ENCODE results near the gene UBE2E1.

Gene UBE2E1

GRCh38 chr3:23823620-23824019 lies 17.9 kb downstream of the UBE2E1 start:
- no peak for DNase-seq (ENCODE audit: low spot score)
- in situ Hi-C loops (cut with MboI; ENCODE audit: low pct_unique_long_range_greater_than_20kb, low sequenced_read_pairs, unreplicated experiment), result no loop called here
- TF ChIP-seq CTCF (IDR thresholded peaks at IDR 0.05; ENCODE audit: extremely low read depth, insufficient read depth, missing control alignments), result no peak

GRCh38 chr3:23824699-23825444 lies 19.1 kb downstream of the UBE2E1 start:
- TF ChIP-seq CTCF (IDR thresholded peaks at IDR 0.05; ENCODE audit: extremely low read depth, insufficient read depth, missing control alignments), result no peak
- DNase-seq (ENCODE audit: low spot score), result no peak

GRCh38 chr3:23825802-23826201 lies 20.0 kb downstream of the UBE2E1 start:
- no peak for TF ChIP-seq CTCF (IDR thresholded peaks at IDR 0.05; ENCODE audit: extremely low read depth, insufficient read depth, missing control alignments)
- no peak for DNase-seq (ENCODE audit: low spot score)
- in situ Hi-C loops (cut with MboI; ENCODE audit: low pct_unique_long_range_greater_than_20kb, low sequenced_read_pairs, unreplicated experiment), result no loop called here

More at GRCh38 chr3:23824699-23825444, 19.1 kb downstream of the UBE2E1 start:
- in situ Hi-C loops (cut with MboI; ENCODE audit: low pct_unique_long_range_greater_than_20kb, low sequenced_read_pairs, unreplicated experiment), result no loop called here

- no peak for DNase-seq (ENCODE audit: low spot score)
- in situ Hi-C loops (cut with MboI; ENCODE audit: low pct_unique_long_range_greater_than_20kb, low sequenced_read_pairs, unreplicated experiment), result no loop called here
- no peak for TF ChIP-seq CTCF (IDR thresholded peaks at IDR 0.05; ENCODE audit: extremely low read depth, insufficient read depth, missing control alignments)
Measured at GRCh38 chr3:23826382-23827064, 20.8 kb downstream of the UBE2E1 start.

- in situ Hi-C loops (cut with MboI; ENCODE audit: low pct_unique_long_range_greater_than_20kb, low sequenced_read_pairs, unreplicated experiment), result no loop called here
- TF ChIP-seq CTCF (IDR thresholded peaks at IDR 0.05; ENCODE audit: extremely low read depth, insufficient read depth, missing control alignments), result no peak
- no peak for DNase-seq (ENCODE audit: low spot score)
Measured at GRCh38 chr3:23829242-23829934, 23.6 kb downstream of the UBE2E1 start.

GRCh38 chr3:23830869-23831484 lies 25.2 kb downstream of the UBE2E1 start:
- TF ChIP-seq CTCF (IDR thresholded peaks at IDR 0.05; ENCODE audit: extremely low read depth, insufficient read depth, missing control alignments), result no peak
- no peak for DNase-seq (ENCODE audit: low spot score)
- in situ Hi-C loops (cut with MboI; ENCODE audit: low pct_unique_long_range_greater_than_20kb, low sequenced_read_pairs, unreplicated experiment), result no loop called here

Measured in GM13977 (cell line).